GM12873 (cell line): ENCODE measurements around the gene ARHGAP6.

Source experiments
- CTCF ChIP-seq: IDR thresholded peaks from 2 replicates; pipeline ENCODE4 v1.5.1; 2012; ENCODE audit warnings: low read depth, mild to moderate bottlenecking, moderate library complexity, low read length, control low read depth; ENCODE audit not compliant: insufficient read depth; ENCODE audit errors: missing control alignments

The ARHGAP6 gene

GRCh38 chrX:11375614-11376119 is 290.1 kb downstream of the ARHGAP6 start:
- no peak for TF ChIP-seq CTCF

GRCh38 chrX:11374570-11374969 is 291.1 kb downstream of the ARHGAP6 start:
- no peak for TF ChIP-seq CTCF

GRCh38 chrX:11371106-11371505 is 294.6 kb downstream of the ARHGAP6 start:
- TF ChIP-seq CTCF, result no peak

- TF ChIP-seq CTCF, result no peak
Measured at GRCh38 chrX:11367609-11368430, 297.9 kb downstream of the ARHGAP6 start.

GRCh38 chrX:11366998-11367595 is 298.6 kb downstream of the ARHGAP6 start:
- no peak for TF ChIP-seq CTCF

GRCh38 chrX:11365426-11365825 is 300.3 kb downstream of the ARHGAP6 start:
- no peak for TF ChIP-seq CTCF

GRCh38 chrX:11364835-11365234 is 300.9 kb downstream of the ARHGAP6 start:
- TF ChIP-seq CTCF, result no peak
